ENCODE measurements around the gene PNPT1. TPM values are rescaled to one million over a fixed set of nuclear protein-coding genes. Genes with fewer than 3 reads are reported as not detected.

The PNPT1 gene
- total and polyA plus RNA-seq, 9 of the 15 experiments (the other 6 are each of a cell fraction or from before 2014, with no cell fraction given) = 46.5 to 104 (median 62.7) TPM

DNA sequence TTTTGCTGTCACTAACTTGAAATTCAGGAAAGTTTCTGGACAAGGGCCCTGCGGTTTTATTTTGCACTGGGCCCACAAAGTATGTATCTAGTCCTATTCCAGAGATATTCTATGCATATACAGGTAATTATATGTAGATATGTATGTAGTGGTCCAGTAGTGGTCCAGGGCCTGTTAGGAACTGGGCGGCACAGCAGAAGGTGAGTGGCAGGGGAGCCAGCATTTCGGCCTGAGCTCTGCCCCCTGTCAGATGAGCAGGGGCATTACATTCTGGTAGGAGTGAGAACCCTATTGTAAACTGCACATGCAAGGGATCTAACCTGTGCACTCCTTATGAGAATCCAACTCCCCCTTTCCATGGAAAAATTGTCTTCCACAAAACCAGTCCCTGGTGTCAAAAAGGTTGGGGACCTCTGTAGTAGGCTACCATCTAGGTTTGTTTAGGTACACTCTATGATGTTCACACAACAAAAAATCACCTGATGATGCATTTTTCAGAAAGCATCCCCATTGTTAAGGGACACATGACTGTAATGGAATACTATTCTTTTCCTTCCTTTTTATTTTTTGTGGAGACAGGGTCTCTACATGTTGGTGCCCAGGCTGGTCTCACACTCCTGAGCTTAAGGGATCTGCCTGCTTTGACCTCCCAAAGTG, 73.4 kb downstream of the PNPT1 start:
- FAIRE-seq (peak; percentile 89), ATAC-seq (peak; percentile 44), DNase-seq (ENCODE audit: extremely low read depth in 1 of 4, low spot score in 3 of 4) (peak in 2 of 4 experiments; percentile 23 to 63)
- CTCF ChIA-PET (ENCODE audit: low intra/inter-chr PET ratio) = no interaction called here
- Histone ChIP-seq H3K9me1 (ENCODE audit: control insufficient read depth, insufficient read depth, low read length) (peaks cover 3% of the 10 kb centered on the region), H3K36me3 (ENCODE audit: control insufficient read depth, insufficient read depth, low read length) (peaks cover 27% of the 10 kb centered on the region), H3K27me3 (ENCODE audit: control insufficient read depth in 2 of 2, insufficient read depth in 2 of 2, low read length in 2 of 2) (no peaks in the 10 kb centered on the region), H3K4me1 (replicated peaks in 1 of 2; ENCODE audit: control insufficient read depth in 2 of 2, insufficient read depth in 2 of 2, low read length in 2 of 2) (peaks cover 6 to 8% of the 10 kb centered on the region in 2 experiments; a peak in 4 of 5 replicates), H3K27ac (ENCODE audit: extremely low read depth, low read depth, low read length) (no peak overlapping the region), H3K4me3 (peak overlapping the region; percentile 14), H3K79me2 (ENCODE audit: control insufficient read depth, insufficient read depth, low read length) (peaks cover 95% of the 10 kb centered on the region), H3K9ac (ENCODE audit: insufficient read depth in 1 of 2, low read depth in 2 of 2, low read length in 2 of 2) (no peak overlapping the region), H3K4me2 (ENCODE audit: insufficient read depth, low read length) (peak overlapping the region; percentile 65), H3K9me3 (replicated peaks; ENCODE audit: control insufficient read depth, insufficient read depth, low read depth, low read length) (no peaks in the 10 kb centered on the region), H2AFZ (ENCODE audit: low read depth, low read length) (no peak overlapping the region), H4K20me1 (replicated peaks; ENCODE audit: control insufficient read depth, insufficient read depth, low read length) (peaks cover 12% of the 10 kb centered on the region; the same call in 1 of the 2 replicates)
- intact Hi-C loops (cut with micrococcal nuclease) (no loop called here), in situ Hi-C loops (cut with MboI) (no loop called here)
- BruUV-seq (replicated peaks) = no TSS peak
- 14% methylated on average over 3 of the region's 3 CpGs for WGBS (ENCODE audit: insufficient coverage, low coverage, missing lambda C conversion rate)
- POLR2A ChIA-PET = interaction anchor here (1.0 kb wide), 1 partner anchor 8 kb away, joined by 4 read pairs; no protein-coding TSS in a partner anchor
- TF ChIP-seq SETDB1 (IDR thresholded peaks at IDR 0.05; ENCODE audit: low read length) (no peak), POLR2G (IDR thresholded peaks at IDR 0.05; ENCODE audit: low read depth, low read length) (no peak), RBFOX2 (IDR thresholded peaks at IDR 0.05; ENCODE audit: low read depth, low read length) (no peak), SMAD2 (IDR thresholded peaks at IDR 0.05; ENCODE audit: low read depth, low read length) (no peak), PML (IDR thresholded peaks at IDR 0.05; ENCODE audit: low read length) (no peak), TAF7 (tag; IDR thresholded peaks at IDR 0.05) (no peak), ELF4 (CRISPR knock-in tag; IDR thresholded peaks at IDR 0.05) (no peak), KLF16 (IDR thresholded peaks at IDR 0.05) (no peak), HDAC2 (IDR thresholded peaks at IDR 0.05) (no peak), HDGF (IDR thresholded peaks at IDR 0.05) (no peak), TBL1XR1 (IDR thresholded peaks at IDR 0.05; ENCODE audit: low read length in 2 of 2) (no peak), BHLHE40 (IDR thresholded peaks at IDR 0.05; ENCODE audit: low read length) (0 out of 2 replicates have a peak, but pooled peaks have one; percentile 9), ZNF3 (CRISPR knock-in tag; IDR thresholded peaks at IDR 0.05) (no peak), MAFF (IDR thresholded peaks at IDR 0.05; ENCODE audit: low read length) (no peak)
- TF ChIP-seq, protein P1, sequence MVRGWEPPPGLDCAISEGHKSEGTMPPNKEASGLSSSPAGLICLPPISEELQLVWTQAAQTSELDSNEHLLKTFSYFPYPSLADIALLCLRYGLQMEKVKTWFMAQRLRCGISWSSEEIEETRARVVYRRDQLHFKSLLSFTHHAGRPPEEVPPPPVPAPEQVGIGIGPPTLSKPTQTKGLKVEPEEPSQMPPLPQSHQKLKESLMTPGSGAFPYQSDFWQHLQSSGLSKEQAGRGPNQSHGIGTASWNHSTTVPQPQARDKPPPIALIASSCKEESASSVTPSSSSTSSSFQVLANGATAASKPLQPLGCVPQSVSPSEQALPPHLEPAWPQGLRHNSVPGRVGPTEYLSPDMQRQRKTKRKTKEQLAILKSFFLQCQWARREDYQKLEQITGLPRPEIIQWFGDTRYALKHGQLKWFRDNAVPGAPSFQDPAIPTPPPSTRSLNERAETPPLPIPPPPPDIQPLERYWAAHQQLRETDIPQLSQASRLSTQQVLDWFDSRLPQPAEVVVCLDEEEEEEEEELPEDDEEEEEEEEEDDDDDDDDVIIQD (CRISPR knock-in tag; IDR thresholded peaks at IDR 0.05) = no peak
- TF ChIP-seq, protein P2, sequence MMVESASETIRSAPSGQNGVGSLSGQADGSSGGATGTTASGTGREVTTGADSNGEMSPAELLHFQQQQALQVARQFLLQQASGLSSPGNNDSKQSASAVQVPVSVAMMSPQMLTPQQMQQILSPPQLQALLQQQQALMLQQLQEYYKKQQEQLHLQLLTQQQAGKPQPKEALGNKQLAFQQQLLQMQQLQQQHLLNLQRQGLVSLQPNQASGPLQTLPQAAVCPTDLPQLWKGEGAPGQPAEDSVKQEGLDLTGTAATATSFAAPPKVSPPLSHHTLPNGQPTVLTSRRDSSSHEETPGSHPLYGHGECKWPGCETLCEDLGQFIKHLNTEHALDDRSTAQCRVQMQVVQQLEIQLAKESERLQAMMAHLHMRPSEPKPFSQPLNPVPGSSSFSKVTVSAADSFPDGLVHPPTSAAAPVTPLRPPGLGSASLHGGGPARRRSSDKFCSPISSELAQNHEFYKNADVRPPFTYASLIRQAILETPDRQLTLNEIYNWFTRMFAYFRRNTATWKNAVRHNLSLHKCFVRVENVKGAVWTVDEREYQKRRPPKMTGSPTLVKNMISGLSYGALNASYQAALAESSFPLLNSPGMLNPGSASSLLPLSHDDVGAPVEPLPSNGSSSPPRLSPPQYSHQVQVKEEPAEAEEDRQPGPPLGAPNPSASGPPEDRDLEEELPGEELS (CRISPR knock-in tag; IDR thresholded peaks at IDR 0.05; ENCODE audit: borderline replicate concordance) = no peak
- TF ChIP-seq, protein P3, sequence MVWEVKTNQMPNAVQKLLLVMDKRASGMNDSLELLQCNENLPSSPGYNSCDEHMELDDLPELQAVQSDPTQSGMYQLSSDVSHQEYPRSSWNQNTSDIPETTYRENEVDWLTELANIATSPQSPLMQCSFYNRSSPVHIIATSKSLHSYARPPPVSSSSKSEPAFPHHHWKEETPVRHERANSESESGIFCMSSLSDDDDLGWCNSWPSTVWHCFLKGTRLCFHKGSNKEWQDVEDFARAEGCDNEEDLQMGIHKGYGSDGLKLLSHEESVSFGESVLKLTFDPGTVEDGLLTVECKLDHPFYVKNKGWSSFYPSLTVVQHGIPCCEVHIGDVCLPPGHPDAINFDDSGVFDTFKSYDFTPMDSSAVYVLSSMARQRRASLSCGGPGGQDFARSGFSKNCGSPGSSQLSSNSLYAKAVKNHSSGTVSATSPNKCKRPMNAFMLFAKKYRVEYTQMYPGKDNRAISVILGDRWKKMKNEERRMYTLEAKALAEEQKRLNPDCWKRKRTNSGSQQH (CRISPR knock-in tag; IDR thresholded peaks at IDR 0.05) = no peak

Measured in K562 (cell line).